ENCODE data around the gene SKIL.
"Not testable (repeated sequence)": the region's sequence is repeated elsewhere in the genome, so short reads cannot be mapped to it uniquely, and the experiment has no call there.

The SKIL gene

DNA sequence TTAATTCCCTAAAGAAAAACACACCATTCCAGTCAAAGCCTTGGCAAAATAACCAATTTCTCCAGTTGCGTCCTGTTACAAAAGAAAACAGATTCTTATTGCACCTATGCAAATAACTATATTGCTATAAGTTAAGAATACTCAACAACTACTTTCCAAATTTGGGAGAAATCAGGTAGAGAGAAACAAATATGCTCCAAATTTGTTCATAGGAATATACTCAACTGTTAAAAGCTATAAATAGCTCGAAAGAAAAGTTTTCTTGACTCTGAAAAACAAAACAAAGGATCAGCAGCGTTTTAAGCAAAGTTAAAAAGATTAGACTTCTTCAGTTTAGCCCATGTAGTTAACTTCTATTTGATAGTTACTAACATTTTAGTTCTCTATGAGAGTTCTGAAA, 20.1 kb upstream of the SKIL start:
- Histone ChIP-seq H2AFZ (ENCODE audit: low read depth, low read length) (no peak overlapping the region), H3K4me1 (ENCODE audit: insufficient read depth, low read length) (no peaks in the 10 kb centered on the region), H3K9me3 (ENCODE audit: low read length) (peaks cover 3% of the 10 kb centered on the region), H3K27me3 (ENCODE audit: insufficient read depth, low read length) (no peaks in the 10 kb centered on the region), H3K4me3 (ENCODE audit: low read length) (no peak overlapping the region), H3K36me3 (ENCODE audit: insufficient read depth, low read length) (no peaks in the 10 kb centered on the region)

DNA sequence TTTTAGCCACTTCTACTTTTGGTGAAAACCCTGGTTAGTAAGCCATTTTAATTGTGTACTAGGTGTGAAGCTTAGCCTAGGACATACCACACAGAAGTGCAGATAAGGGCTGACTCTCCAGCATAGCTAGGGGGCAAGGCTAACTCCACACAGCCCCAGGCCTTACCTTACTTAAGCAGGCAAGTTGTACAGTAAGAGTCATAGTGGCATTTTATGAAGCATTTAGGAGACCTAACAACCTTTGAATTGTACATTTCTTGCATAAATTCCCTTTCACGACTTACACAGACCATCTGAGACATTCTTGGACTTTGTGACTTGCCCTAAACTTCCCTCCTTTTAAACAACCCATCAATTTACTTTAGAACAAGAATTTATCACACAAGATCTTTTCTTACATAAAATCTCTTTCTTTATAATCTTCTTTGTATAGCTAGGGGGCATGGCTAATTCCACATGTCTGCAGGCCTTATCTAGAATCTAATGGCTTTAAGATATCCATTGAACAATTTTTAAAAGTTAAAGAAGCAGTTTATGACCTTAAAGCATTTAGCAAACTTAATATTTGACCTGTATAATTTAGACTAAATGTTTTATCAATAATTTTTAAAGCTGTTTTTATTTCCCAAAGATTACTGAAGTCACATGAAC, 18.7 kb upstream of the SKIL start:
- no peaks in the 10 kb centered on the region for H3K4me1 ChIP-seq (ENCODE audit: insufficient read depth, low read length)
- H3K27me3 ChIP-seq (ENCODE audit: insufficient read depth, low read length), result no peaks in the 10 kb centered on the region
- H3K36me3 ChIP-seq (ENCODE audit: insufficient read depth, low read length), result no peaks in the 10 kb centered on the region
- peaks cover 3% of the 10 kb centered on the region for H3K9me3 ChIP-seq (ENCODE audit: low read length)
- no peak overlapping the region for H3K4me3 ChIP-seq (ENCODE audit: low read length)
- no peak overlapping the region for H2AFZ ChIP-seq (ENCODE audit: low read depth, low read length)

DNA sequence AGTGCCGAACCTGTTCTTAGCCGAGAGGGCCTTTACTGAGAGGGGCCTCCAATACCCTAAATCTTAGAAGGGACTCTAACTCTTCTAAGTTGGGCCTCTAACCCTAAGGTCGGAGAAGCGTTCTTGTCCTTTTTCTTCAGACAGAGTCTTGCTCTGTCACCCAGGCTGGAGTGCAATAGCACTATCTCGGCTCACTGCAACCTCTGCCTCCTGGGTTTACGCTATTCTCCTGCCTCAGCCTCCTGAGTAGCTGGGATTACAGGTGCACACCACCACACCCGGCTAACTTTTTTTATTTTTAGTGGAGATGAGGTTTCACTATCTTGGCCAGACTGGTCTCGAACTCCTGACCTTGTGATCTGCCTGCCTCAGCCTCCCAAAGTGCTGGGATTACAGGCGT, 15.2 kb upstream of the SKIL start:
- H3K4me1 ChIP-seq (ENCODE audit: insufficient read depth, low read length); H2AFZ ChIP-seq (ENCODE audit: low read depth, low read length); H3K9me3 ChIP-seq (ENCODE audit: low read length); H3K4me3 ChIP-seq (ENCODE audit: low read length); H3K27me3 ChIP-seq (ENCODE audit: insufficient read depth, low read length); H3K36me3 ChIP-seq (ENCODE audit: insufficient read depth, low read length): not testable (repeated sequence)

DNA sequence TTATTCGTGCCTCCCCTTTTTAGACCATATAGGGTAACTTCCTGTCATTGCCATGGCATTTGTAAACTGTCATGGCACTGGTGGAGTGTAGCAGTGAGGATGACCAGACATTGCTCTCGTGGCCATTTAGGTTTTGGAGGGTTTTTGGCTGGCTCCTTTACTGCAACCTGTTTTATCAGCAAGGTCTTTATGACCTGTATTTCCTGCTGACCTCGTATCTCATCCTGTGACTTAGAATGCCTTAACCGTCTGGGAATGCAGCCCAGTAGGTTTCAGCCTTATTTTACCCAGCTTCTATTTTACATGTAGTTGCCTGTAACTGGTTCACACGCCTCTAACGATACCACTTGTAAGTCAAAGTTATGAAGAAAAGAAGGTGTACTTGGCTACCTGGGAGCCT, 13.7 kb upstream of the SKIL start:
- not testable (repeated sequence) for H3K9me3 ChIP-seq (ENCODE audit: low read length); H3K4me3 ChIP-seq (ENCODE audit: low read length); H3K27me3 ChIP-seq (ENCODE audit: insufficient read depth, low read length); H3K4me1 ChIP-seq (ENCODE audit: insufficient read depth, low read length); H3K36me3 ChIP-seq (ENCODE audit: insufficient read depth, low read length); H2AFZ ChIP-seq (ENCODE audit: low read depth, low read length)

DNA sequence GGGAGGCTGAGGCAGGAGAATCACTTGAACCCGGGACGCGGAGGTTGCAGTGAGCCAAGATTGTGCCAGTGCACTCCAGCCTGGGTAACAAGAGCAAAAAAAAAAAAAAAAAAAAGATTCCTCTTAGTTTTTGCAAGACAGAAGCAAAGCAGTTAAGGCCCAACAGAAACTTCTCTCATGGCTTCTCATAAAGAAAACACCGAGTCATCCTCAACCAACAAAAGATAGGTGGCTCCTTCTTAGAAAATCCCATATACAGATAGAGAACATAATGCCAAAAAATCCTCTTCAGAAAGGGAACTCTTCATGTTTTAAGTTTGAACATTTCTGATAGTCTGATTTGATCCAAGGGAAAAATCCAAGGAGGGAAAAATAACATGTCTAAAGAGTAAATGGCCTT, 12.5 kb upstream of the SKIL start:
- H3K36me3 ChIP-seq (ENCODE audit: insufficient read depth, low read length), result no peaks in the 10 kb centered on the region
- no peaks in the 10 kb centered on the region for H3K27me3 ChIP-seq (ENCODE audit: insufficient read depth, low read length)
- H3K4me1 ChIP-seq (ENCODE audit: insufficient read depth, low read length), result no peaks in the 10 kb centered on the region
- H2AFZ ChIP-seq (ENCODE audit: low read depth, low read length), result no peak overlapping the region
- H3K9me3 ChIP-seq (ENCODE audit: low read length), result no peaks in the 10 kb centered on the region
- H3K4me3 ChIP-seq (ENCODE audit: low read length), result no peak overlapping the region

DNA sequence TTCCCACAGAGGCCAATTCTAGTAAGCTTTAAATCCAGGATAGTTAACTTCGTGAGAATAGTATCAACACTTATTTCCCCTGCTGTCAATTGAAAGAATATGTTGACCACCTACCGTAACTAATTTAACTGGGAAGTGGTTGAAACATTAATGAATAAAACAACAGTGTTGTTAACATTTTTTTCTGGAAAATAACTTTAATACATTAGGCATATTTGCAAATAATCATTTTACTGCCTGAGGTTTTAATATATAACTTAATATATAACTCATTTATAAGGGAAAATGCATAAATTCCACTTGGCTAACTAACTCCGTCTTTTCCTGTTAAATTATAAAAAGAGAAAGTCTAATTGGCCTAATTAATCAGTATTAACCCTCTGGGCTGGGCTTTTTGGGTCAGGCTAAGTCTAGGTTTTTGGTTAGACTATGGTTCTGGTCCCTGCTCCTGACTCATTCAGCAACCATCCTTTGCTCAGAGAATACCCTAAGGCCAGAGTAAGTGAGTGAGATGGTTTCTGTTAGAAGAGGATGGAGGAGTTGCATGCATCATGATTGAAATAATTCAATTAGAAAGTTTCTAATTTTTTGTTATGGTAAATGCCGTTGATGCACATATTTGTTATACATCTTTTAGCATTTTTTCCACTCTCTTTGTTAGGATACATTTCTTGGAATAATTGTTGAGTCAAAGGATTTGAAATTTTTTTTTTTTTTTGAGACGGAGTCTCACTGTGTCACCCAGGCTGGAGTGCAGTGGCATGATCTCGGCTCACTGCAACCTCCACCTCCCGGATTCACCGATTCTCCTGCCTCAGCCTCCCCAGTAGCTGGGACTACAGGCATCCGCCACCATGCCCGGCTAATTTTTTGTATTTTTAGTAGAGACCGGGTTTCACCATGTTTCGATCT, 10.8 kb upstream of the SKIL start:
- H3K9me3 ChIP-seq (ENCODE audit: low read length), result no peaks in the 10 kb centered on the region
- H3K36me3 ChIP-seq (ENCODE audit: insufficient read depth, low read length), result no peaks in the 10 kb centered on the region
- no peaks in the 10 kb centered on the region for H3K27me3 ChIP-seq (ENCODE audit: insufficient read depth, low read length)
- H3K4me1 ChIP-seq (ENCODE audit: insufficient read depth, low read length), result no peaks in the 10 kb centered on the region
- no peak overlapping the region for H3K4me3 ChIP-seq (ENCODE audit: low read length)
- no peak overlapping the region for H2AFZ ChIP-seq (ENCODE audit: low read depth, low read length)

DNA sequence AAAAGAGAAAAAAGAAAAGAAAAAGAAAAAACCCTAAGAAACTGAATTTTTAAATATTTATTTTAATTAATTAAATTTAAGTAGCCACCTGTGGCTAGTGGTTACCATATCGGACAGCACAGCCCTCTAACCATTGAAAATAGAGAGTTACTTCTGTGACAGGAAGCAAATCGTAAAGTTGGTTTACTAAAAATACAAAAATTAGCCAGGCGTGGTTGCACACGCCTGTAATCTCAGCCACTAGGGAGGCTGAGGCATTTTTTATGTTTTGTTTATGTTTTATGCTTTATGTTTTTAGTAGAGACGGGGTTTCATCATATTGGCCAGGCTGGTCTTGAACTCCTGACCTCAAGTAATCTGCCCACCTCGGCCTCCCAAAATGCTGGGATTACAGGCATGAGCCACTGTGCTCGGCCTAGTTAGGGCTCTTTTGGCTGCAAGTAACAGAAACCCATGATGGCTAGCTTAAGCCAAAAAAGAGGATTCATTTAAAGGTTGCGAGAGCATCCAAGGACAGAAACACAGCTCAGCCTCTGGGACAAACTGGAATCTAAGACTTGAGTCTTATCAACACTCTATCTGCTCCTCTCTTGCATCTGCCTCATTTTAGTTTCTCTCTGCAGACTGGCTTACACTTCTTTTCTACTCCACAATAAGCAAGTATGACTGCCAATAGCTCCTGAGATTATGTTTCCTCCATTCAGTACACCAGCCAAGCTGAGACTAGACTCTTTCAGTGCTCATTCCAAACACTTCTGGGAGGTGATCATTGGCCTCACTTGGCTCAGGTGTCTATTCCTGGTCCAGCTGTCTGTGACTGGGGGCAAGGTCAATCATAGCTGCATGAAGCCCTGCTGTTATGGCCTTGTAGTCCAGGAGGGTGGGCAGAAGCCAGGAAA, 6.8 kb upstream of the SKIL start:
- Histone ChIP-seq H3K36me3 (ENCODE audit: insufficient read depth, low read length) (no peaks in the 10 kb centered on the region), H3K27me3 (ENCODE audit: insufficient read depth, low read length) (no peaks in the 10 kb centered on the region), H3K4me3 (ENCODE audit: low read length) (no peak overlapping the region), H3K4me1 (ENCODE audit: insufficient read depth, low read length) (peaks cover 16% of the 10 kb centered on the region), H3K9me3 (ENCODE audit: low read length) (no peaks in the 10 kb centered on the region), H2AFZ (ENCODE audit: low read depth, low read length) (no peak overlapping the region)

DNA sequence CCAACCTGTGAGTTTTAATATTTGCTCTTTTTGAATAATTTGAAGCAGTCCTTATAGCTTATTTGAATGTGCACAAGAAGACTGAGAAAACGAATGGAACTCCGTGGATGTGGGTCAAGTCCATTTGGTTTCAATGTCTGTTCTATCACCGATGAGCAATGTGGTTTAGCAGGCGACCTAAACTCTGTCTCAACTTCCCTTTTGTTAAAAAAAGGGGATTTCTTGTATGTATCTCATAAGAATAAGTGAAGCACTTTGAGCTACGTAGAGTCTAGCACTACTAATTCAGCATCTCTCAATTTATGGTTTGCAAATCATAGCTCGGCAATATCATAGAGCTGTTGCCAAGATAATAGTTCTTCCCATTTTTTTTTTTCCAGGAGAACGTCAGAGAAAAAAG, 4.6 kb upstream of the SKIL start:
- Histone ChIP-seq H3K9me3 (ENCODE audit: low read length) (no peaks in the 10 kb centered on the region), H2AFZ (ENCODE audit: low read depth, low read length) (no peak overlapping the region), H3K27me3 (ENCODE audit: insufficient read depth, low read length) (no peaks in the 10 kb centered on the region), H3K4me1 (ENCODE audit: insufficient read depth, low read length) (peaks cover 20% of the 10 kb centered on the region), H3K4me3 (ENCODE audit: low read length) (no peak overlapping the region), H3K36me3 (ENCODE audit: insufficient read depth, low read length) (no peaks in the 10 kb centered on the region)

DNA sequence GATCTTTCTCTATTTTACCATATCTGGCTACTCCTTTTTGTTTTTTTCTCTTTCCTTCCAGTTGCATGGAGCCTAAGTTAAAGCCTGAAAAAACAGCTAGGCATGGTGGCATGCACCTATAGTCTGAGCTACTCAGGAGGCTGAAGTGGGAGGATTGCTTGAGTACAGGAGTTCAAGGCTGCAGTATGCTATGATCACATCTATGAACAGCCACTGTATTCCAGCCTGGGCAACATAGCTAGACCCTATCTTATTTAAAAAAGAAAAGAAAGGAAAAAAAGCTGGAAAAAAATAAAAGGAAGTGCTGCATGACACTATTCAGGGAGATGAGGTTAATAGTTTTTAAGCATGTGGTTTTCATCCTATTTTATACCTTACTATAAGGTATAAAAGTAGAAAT, 4.0 kb upstream of the SKIL start:
- Histone ChIP-seq H3K27me3 (ENCODE audit: insufficient read depth, low read length) (no peaks in the 10 kb centered on the region), H3K4me3 (ENCODE audit: low read length) (no peak overlapping the region), H3K9me3 (ENCODE audit: low read length) (no peaks in the 10 kb centered on the region), H2AFZ (ENCODE audit: low read depth, low read length) (no peak overlapping the region), H3K36me3 (ENCODE audit: insufficient read depth, low read length) (no peaks in the 10 kb centered on the region), H3K4me1 (ENCODE audit: insufficient read depth, low read length) (peaks cover 20% of the 10 kb centered on the region)

DNA sequence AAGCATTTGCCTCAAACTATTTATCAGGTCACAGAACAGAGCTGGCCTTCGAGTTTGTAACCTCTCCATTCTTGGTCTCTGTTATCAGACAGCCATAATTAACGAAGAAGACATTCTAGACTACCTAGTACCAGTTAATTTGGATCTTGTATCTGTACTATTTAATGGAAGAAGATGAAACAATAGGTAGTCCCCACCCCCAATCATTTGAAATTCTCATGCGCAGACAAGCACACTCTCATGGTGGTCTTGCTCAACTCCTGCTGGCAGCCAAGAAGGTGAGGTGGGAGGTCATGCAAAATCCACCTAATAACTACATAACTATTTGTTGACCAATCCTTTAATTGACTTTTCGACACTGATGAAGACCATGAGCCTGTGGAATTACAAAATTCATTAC, 2.8 kb upstream of the SKIL start:
- no peaks in the 10 kb centered on the region for H3K9me3 ChIP-seq (ENCODE audit: low read length)
- no peaks in the 10 kb centered on the region for H3K27me3 ChIP-seq (ENCODE audit: insufficient read depth, low read length)
- peaks cover 2% of the 10 kb centered on the region for H3K36me3 ChIP-seq (ENCODE audit: insufficient read depth, low read length)
- peaks cover 30% of the 10 kb centered on the region for H3K4me1 ChIP-seq (ENCODE audit: insufficient read depth, low read length)
- H3K4me3 ChIP-seq (ENCODE audit: low read length), result no peak overlapping the region
- H2AFZ ChIP-seq (ENCODE audit: low read depth, low read length), result no peak overlapping the region

DNA sequence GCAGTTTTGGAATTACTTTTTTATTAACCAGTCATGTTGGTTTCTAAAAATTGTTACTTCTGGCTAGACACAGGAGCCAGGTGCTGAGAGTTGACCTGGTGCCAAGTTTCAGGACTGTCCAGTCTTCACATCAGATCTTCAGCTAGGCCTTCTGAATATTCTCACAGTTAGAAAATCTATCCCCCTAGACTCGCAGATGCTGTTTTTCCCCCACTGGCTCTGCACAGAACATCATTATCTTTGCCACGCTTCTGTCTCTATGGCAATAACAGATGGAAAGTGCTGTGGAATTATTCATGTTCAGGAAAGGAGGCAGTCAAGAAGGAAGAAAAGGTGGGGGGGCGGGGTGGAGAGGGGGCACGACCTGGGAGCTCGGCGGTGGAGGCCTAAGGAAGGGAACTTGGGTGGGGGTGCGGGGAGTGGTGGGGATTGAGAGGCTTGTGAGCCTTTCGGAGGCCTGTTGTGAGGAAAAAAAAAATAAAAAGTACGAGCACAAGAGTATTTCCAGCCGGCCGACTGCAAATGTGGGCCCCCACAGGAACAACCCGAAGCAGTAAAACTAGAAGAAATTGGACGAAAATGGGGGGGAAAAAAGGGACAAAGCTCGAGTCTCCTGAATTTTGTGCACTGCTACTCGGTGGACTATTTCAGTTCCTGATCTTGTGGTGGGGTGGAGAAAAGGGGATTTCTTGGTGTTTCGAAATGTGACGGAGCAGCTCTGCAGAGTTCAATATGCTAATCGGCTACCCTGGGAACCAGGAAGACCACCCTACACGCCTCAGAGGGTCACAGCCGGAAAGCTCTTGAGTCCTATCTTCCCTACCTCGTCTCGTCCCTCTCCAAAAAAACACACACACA, 1.5 kb upstream of the SKIL start:
- Histone ChIP-seq H2AFZ (ENCODE audit: low read depth, low read length) (peak overlapping the region; percentile 19), H3K27me3 (ENCODE audit: insufficient read depth, low read length) (no peaks in the 10 kb centered on the region), H3K4me3 (ENCODE audit: low read length) (peak overlapping the region; percentile 51), H3K36me3 (ENCODE audit: insufficient read depth, low read length) (peaks cover 9% of the 10 kb centered on the region), H3K9me3 (ENCODE audit: low read length) (no peaks in the 10 kb centered on the region), H3K4me1 (ENCODE audit: insufficient read depth, low read length) (peaks cover 31% of the 10 kb centered on the region)

DNA sequence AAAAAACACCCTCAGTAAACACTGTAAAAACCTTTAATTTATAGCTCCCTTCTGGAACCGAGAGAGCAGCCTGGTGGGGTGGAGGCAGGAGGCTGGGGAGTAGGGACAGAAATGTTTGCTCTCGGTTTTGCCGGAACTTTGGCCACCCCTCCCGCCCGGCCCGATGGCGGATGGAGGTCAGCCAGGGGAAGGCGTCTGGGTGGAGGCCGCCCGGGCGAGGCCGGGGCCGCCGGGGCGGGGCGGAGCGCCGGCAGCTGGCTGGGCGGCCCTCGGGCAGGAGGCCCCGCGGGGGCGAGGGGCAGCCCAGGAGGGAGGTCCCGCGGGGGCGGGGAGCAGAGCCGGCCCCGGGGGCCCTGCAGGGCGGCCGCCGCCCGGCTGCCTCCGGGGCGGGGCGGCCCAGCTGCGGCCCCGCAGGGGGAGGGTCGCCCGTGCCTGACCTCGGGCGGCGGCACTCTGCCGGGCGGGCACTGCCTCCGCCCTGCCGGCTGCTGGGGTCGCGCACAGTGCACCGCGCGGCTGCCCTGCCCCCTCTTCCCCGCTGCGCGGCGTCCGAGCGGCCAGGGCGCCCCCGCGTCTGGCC, 829 bp upstream of the SKIL start:
- no peaks in the 10 kb centered on the region for H3K9me3 ChIP-seq (ENCODE audit: low read length)
- peaks cover 16% of the 10 kb centered on the region for H3K36me3 ChIP-seq (ENCODE audit: insufficient read depth, low read length)
- no peaks in the 10 kb centered on the region for H3K27me3 ChIP-seq (ENCODE audit: insufficient read depth, low read length)
- H3K4me1 ChIP-seq (ENCODE audit: insufficient read depth, low read length), result peaks cover 31% of the 10 kb centered on the region
- peak overlapping the region; percentile 19 for H2AFZ ChIP-seq (ENCODE audit: low read depth, low read length)
- peak overlapping the region; percentile 51 for H3K4me3 ChIP-seq (ENCODE audit: low read length)

Data from neuron (in vitro differentiated cells).